T-helper 1 cell treated with Interleukin-12 subunit alpha and Interleukin-12 subunit beta and Interleukin-4 antibody, amounts not matched to agents 30 μg/mL and 1 μg/mL, for 36 hours (primary cell): ENCODE data around the gene DTNB.
A peak's percentile ranks its signal among the peaks of the same experiment; 100 is the strongest.

Source experiments
- H3K27ac Mint-ChIP-seq: one replicate; pipeline ENCODE4 v1.8.0; 2021; ENCODE audit warnings: mild to moderate bottlenecking, mixed read lengths
- H3K27me3 Mint-ChIP-seq: one replicate; pipeline ENCODE4 v1.8.0; 2021; ENCODE audit warnings: low read depth, mixed read lengths
- H3K36me3 Mint-ChIP-seq: one replicate; pipeline ENCODE4 v1.8.0; 2021; ENCODE audit warnings: low read depth, mixed read lengths
- H3K4me1 Mint-ChIP-seq: one replicate; pipeline ENCODE4 v1.8.0; 2021; ENCODE audit warnings: low read depth, mixed read lengths
- H3K4me3 Mint-ChIP-seq: one replicate; pipeline ENCODE4 v1.8.0; 2021; ENCODE audit warnings: mild to moderate bottlenecking, moderate library complexity, mixed read lengths
- H3K9me3 Mint-ChIP-seq: one replicate; pipeline ENCODE4 v1.8.0; 2021; ENCODE audit warnings: mixed read lengths

DTNB gene

GRCh38 chr2:25362434-25363145, 310.8 kb downstream of the DTNB start:
- no peaks in the 10 kb centered on the region for H3K27me3 Mint-ChIP-seq
- H3K9me3 Mint-ChIP-seq: no peaks in the 10 kb centered on the region
- peak overlapping the region; percentile 85 for H3K4me3 Mint-ChIP-seq
- H3K27ac Mint-ChIP-seq: peak overlapping the region; percentile 95
- H3K36me3 Mint-ChIP-seq: no peaks in the 10 kb centered on the region
- H3K4me1 Mint-ChIP-seq: peaks cover 12% of the 10 kb centered on the region

- H3K4me1 Mint-ChIP-seq: peaks cover 12% of the 10 kb centered on the region
- no peaks in the 10 kb centered on the region for H3K36me3 Mint-ChIP-seq
- H3K27me3 Mint-ChIP-seq: no peaks in the 10 kb centered on the region
- peak overlapping the region; percentile 95 for H3K27ac Mint-ChIP-seq
- no peaks in the 10 kb centered on the region for H3K9me3 Mint-ChIP-seq
- peak overlapping the region; percentile 85 for H3K4me3 Mint-ChIP-seq
Measured at GRCh38 chr2:25362049-25362433, 311.3 kb downstream of the DTNB start.

DNA sequence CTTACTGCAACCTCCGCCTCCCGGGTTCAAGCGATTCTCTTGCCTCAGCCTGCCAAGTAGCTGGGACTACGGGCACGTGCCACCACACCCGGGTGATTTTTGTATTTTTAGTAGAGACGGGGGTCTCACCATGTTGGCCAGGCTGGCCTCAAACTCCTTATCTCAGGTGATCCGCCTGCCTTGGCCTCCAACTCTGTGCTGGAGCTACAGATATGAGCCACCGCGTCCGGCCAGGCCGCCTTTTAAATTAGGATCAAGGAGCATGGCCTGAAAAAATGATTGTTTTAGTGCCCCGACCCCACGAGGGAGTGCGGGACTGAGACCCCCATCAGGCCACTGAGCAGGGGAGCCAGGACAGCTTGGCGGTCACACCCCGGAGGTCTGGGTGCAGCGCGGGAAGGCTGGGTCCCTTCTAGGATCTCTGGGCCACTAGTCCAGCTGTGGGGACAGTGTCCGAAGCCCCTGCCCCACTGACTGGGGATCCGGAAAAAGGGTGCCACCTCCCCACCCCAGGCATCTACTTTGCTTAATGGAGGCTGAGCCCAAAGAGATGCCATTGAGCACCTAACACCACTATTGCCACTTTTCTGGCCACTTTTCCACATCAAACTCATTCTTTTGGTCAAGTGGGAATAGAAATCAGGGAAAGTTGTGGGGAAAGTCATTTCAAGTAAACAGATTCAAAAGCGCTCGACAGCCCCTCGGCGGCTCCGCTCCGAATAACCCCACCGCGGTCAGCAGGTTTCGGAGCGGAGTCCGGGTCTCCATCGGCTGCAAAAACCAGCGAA, 311.9 kb downstream of the DTNB start:
- no peaks in the 10 kb centered on the region for H3K9me3 Mint-ChIP-seq
- peak overlapping the region; percentile 85 for H3K4me3 Mint-ChIP-seq
- peak overlapping the region; percentile 95 for H3K27ac Mint-ChIP-seq
- H3K4me1 Mint-ChIP-seq: peaks cover 12% of the 10 kb centered on the region
- no peaks in the 10 kb centered on the region for H3K36me3 Mint-ChIP-seq
- H3K27me3 Mint-ChIP-seq: no peaks in the 10 kb centered on the region

DNA sequence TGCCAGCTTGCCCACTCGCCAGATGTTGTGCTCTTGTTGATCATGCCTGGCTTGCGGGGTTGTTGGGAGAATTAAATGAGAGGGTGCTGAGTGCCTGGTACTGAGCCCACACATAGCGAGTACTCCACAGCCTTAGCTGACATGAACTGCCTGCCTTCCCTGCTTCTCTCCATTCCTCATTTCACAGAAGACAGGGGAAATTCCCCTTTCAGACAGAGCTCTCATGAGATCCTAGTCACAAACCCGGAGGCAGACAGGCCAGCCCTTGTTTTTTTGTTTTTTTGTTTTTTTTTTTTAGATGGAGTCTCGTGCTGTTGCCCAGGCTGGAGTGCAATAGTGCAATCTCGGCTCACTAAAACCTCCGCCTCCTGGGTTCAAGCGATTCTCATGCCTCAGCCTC, 314.5 kb downstream of the DTNB start:
- H3K27me3 Mint-ChIP-seq: peaks cover 4% of the 10 kb centered on the region
- H3K4me3 Mint-ChIP-seq: no peak overlapping the region
- no peaks in the 10 kb centered on the region for H3K9me3 Mint-ChIP-seq
- H3K4me1 Mint-ChIP-seq: peaks cover 10% of the 10 kb centered on the region
- no peak overlapping the region for H3K27ac Mint-ChIP-seq
- no peaks in the 10 kb centered on the region for H3K36me3 Mint-ChIP-seq

DNA sequence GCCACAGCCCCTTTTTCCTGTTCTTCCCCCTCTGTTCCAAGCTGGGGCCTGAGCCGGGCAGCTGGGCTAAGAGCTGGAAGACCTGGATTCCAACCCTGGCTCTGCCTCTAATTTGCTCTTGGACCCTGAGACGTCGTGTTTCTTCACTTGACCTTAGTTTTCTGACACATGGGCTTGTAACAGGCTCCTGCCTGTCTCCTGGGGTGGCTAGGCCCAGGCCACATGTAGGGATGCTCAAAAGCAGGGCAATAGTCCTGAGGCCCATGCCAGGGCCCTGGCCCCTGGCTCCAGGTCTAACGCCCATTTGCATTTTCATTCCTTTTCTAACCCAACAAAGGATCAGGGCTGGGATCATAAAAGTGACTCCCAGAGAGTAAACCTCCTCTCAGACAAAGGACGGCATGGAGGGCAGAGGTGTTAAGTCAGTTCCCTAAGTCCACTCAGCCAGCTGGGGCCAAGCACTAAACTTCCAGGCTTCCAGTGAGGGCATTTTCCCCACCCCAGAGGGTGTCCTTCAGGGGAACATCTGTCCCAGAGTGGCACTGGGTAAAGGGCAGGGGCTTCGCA, 315.0 kb downstream of the DTNB start:
- Mint-ChIP-seq H3K36me3 (no peaks in the 10 kb centered on the region), H3K9me3 (no peaks in the 10 kb centered on the region), H3K4me3 (no peak overlapping the region), H3K27me3 (peaks cover 4% of the 10 kb centered on the region), H3K27ac (no peak overlapping the region), H3K4me1 (peaks cover 10% of the 10 kb centered on the region)

GRCh38 chr2:25356088-25356487, 317.3 kb downstream of the DTNB start:
- Mint-ChIP-seq H3K27ac (no peak overlapping the region), H3K4me3 (no peak overlapping the region), H3K36me3 (no peaks in the 10 kb centered on the region)

GRCh38 chr2:25355270-25355669, 318.1 kb downstream of the DTNB start:
- Mint-ChIP-seq H3K4me3 (no peak overlapping the region), H3K27ac (no peak overlapping the region), H3K4me1 (peaks cover 6% of the 10 kb centered on the region), H3K9me3 (no peaks in the 10 kb centered on the region), H3K27me3 (peaks cover 9% of the 10 kb centered on the region), H3K36me3 (no peaks in the 10 kb centered on the region)

More at GRCh38 chr2:25356088-25356487, 317.3 kb downstream of the DTNB start:
- Mint-ChIP-seq H3K9me3 (no peaks in the 10 kb centered on the region), H3K27me3 (peaks cover 9% of the 10 kb centered on the region), H3K4me1 (peaks cover 3% of the 10 kb centered on the region)

GRCh38 chr2:25354116-25354515, 319.3 kb downstream of the DTNB start:
- peaks cover 9% of the 10 kb centered on the region for H3K27me3 Mint-ChIP-seq
- no peak overlapping the region for H3K4me3 Mint-ChIP-seq
- no peaks in the 10 kb centered on the region for H3K36me3 Mint-ChIP-seq
- H3K4me1 Mint-ChIP-seq: peaks cover 8% of the 10 kb centered on the region
- no peaks in the 10 kb centered on the region for H3K9me3 Mint-ChIP-seq
- H3K27ac Mint-ChIP-seq: no peak overlapping the region

GRCh38 chr2:25349397-25349796, 324.0 kb downstream of the DTNB start:
- H3K9me3 Mint-ChIP-seq: no peaks in the 10 kb centered on the region
- peaks cover 8% of the 10 kb centered on the region for H3K27me3 Mint-ChIP-seq
- no peaks in the 10 kb centered on the region for H3K36me3 Mint-ChIP-seq
- no peak overlapping the region for H3K4me3 Mint-ChIP-seq
- H3K4me1 Mint-ChIP-seq: peaks cover 17% of the 10 kb centered on the region
- no peak overlapping the region for H3K27ac Mint-ChIP-seq

DNA sequence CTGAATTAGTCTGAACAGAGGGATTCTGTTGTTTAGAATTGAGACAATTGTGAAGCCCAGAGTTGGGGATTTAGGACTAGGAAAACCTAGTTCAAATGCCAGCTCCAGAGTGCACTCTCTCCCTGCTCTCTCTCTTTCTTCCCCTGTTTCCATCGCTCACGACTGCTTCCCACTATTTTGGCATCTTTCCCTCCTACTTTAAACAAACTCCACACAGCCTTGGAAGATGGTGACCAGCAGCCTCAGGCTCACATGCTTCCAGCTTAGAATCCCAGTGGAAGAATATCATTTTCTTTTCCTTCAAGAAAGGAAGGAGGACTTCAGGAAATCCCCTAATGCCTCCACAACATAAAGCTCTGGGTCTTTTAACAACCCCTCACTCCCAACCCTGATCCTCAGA, 325.5 kb downstream of the DTNB start:
- Mint-ChIP-seq H3K9me3 (no peaks in the 10 kb centered on the region), H3K4me3 (no peak overlapping the region), H3K36me3 (no peaks in the 10 kb centered on the region), H3K4me1 (peaks cover 18% of the 10 kb centered on the region), H3K27me3 (peaks cover 8% of the 10 kb centered on the region), H3K27ac (no peak overlapping the region)

GRCh38 chr2:25347205-25347815, 326.1 kb downstream of the DTNB start:
- H3K27me3 Mint-ChIP-seq: peaks cover 4% of the 10 kb centered on the region
- H3K27ac Mint-ChIP-seq: peak overlapping the region; percentile 8
- H3K9me3 Mint-ChIP-seq: no peaks in the 10 kb centered on the region
- no peaks in the 10 kb centered on the region for H3K36me3 Mint-ChIP-seq
- no peak overlapping the region for H3K4me3 Mint-ChIP-seq
- peaks cover 18% of the 10 kb centered on the region for H3K4me1 Mint-ChIP-seq

- no peaks in the 10 kb centered on the region for H3K9me3 Mint-ChIP-seq
- H3K27me3 Mint-ChIP-seq: peaks cover 3% of the 10 kb centered on the region
- H3K4me3 Mint-ChIP-seq: peak overlapping the region; percentile 84
- peaks cover 19% of the 10 kb centered on the region for H3K4me1 Mint-ChIP-seq
- no peaks in the 10 kb centered on the region for H3K36me3 Mint-ChIP-seq
- peak overlapping the region; percentile 26 for H3K27ac Mint-ChIP-seq
Measured at GRCh38 chr2:25343187-25343825, 330.1 kb downstream of the DTNB start.

GRCh38 chr2:25342372-25343186, 330.8 kb downstream of the DTNB start:
- Mint-ChIP-seq H3K36me3 (no peaks in the 10 kb centered on the region), H3K27me3 (peaks cover 3% of the 10 kb centered on the region), H3K4me3 (peak overlapping the region; percentile 84), H3K27ac (peak overlapping the region; percentile 82), H3K9me3 (no peaks in the 10 kb centered on the region), H3K4me1 (peaks cover 23% of the 10 kb centered on the region)
